Raji (cell line): ENCODE data around the gene DNAAF6.
A peak's percentile ranks its signal among the peaks of the same experiment; 100 is the strongest.

Source experiments
- POLR2A ChIP-seq: IDR thresholded peaks from 2 replicates; pipeline ENCODE4 v1.6.1; 2011; ENCODE audit warnings: low read depth, low read length, control low read depth; ENCODE audit not compliant: insufficient read depth

DNAAF6 gene

DNA sequence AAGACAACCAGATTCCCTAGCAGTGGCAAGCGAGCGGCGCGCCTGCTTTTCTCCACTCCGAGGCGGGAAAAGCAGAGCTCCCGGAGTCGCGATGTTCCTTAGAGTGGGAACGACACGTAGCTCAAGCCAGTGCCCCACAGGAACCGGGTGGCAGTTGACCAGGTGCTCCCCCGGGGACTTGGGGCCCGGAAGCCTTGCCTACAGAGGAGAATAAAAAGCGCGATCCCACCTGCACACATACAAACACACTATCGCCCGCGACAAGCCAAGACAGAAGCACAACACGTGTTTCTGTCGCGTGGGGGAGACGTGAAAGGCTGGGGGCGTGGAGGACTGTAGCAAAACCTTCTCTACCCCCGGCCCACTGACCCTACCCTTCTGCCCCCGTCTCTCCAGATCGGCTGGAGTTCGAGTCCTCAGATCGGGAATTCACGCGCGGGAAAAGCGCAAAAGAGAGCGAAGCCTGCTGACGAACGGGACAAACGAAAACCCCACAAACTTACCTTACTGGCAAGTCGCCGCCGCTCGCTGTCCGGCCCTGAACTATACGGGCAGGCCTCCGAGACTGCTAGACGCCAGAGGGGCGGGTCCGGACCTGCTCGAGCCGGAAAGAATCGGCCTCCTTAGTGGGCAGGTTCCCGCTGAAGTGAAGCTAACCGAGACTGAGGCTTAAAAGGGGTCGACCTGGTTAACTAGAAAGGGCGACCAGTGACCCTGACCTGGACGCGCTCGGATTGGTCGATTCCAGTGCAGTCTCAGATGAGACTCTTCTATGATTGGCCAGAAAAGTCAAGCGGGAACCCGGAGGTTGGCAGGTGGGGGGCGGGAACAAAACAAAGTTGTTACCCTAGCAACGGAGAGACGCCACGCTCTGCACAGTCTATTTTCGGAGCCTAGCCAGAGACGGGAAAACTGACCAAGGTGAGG, at the start of gene DNAAF6, which contains the start of gene NUP62CL:
Gene DNAAF6, plus strand, starts transcription at position 842 of the 927 bp plus-strand sequence. CDS start 6,265 bp downstream, outside the sequence.
Gene NUP62CL, minus strand, starts transcription at position 664 of the 927 bp plus-strand sequence. CDS start 31,287 bp downstream, outside the sequence.
- peak; percentile 66 for TF ChIP-seq POLR2A

DNA sequence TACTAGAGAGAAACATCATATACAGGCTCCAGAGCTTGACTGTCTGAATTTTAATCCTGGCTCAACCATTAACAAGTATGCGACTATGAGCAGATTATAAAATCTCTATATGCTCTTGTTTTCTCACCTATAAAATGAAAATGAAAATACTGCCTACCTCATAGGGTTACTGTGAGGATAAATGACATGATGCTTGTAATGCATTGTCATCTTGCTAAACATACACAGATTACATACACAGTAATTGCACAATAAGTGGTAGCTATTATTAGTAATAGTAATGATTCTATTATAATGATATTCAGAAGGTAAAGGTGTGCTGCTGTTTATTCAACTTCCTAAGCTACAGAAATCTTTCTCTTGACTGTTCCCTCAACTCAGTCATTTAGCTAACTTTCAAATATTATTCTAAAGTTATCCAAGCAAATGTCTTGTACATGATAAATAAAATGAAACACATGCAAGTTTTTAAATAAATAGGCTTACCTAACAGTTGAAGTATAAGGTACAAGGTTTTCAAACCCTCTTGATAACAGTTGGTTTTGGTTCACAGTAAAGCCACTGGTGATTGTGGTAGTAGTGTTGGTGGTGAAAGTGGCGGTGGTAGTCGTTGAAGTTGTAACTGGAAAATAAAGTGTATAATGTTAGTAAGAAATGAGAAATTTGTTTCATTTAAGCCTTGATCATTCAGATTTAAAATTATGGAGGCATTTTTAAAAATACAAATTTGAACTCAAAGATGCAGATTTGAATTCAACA, 39.1 kb upstream of the DNAAF6 start:
- no peak for TF ChIP-seq POLR2A

DNA sequence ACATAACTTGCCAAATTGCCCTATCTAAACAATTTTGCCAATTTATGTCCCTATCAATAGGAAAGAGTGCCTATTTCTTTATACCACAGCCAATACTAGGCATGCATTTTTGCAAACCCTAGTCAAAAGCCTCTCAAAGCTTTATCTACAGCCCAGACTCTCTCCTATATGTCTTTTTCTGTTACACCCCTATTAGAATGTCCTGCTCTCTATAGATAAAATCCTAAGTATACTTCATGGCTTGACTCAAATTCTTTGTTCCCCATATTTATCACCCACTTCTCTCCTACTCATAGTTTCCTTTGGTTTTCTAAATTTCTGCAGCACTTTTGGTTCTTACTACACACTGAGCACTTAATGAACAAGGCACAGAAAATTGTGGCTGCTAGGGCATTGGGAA, 38.2 kb upstream of the DNAAF6 start:
- no peak for TF ChIP-seq POLR2A

DNA sequence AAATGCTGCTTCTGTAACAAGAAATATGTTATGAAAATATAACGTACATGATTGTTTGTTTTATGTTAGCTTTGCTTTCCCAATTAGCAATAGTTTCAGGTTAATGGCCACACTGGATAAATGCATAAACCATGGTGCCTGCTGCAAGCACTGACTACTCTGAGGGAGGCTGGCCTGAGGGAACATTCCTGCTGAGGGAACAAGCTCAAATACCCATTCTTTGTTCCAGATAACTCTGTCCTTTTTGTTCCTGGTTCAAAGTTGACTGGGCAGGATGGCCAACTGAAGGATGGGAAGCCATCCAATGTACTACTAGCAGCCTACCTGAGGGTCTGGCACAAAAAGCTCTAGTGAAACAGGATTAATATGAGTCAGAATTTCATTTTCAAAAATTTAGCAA, 37.7 kb upstream of the DNAAF6 start:
- no peak for TF ChIP-seq POLR2A

DNA sequence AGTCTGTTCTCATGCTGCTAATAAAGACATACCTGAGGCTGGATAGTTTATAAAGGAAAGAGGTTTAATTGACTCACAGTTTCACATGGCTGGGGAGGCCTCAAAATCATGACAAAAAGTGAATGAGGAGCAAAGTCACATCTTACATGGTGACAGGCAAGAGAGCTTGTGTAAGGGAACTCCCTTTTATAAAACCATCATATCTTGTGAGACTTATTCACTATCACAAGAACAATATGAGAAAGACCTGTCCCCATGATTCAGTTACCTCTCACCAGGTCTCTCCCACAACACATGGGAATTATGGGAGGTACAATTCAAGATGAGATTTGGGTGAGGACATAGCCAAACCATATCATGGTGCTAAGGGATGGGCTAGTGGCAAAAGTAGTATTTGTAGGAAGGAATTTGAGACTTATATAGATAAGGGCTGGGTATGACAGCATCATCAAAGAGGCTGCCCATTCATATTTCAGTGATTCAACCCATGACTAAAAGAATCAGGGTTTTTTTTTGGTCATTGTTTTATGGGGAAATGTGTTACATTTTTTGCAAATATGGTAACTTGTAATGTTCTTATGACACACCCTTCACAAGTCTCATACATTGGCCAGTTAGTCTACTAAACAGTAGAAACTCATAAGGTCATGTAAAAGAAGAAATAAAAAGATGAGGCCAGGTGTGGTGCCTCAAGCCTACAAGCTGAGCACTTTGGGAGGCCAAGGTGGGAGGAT, 34.9 kb upstream of the DNAAF6 start:
- no peak for TF ChIP-seq POLR2A

DNA sequence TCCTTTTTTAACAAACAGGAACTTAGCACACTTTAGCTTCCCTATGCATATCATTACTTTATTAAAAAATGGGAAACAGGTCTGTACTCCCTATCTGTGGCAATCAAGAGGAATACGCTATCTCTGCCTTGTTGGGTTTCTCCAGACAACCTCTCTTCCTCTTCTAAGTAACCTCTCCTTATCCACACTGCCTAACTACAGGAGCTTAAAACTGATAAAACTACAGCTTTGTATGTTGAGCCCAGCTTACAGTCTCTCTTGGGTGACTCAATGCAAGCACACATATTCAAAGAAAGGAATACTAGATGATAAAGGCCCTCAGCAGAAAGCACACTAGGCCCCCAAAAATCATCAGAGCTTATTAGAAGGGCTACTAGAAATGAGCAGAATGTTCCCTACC, 9.1 kb upstream of the DNAAF6 start:
- TF ChIP-seq POLR2A = no peak

DNA sequence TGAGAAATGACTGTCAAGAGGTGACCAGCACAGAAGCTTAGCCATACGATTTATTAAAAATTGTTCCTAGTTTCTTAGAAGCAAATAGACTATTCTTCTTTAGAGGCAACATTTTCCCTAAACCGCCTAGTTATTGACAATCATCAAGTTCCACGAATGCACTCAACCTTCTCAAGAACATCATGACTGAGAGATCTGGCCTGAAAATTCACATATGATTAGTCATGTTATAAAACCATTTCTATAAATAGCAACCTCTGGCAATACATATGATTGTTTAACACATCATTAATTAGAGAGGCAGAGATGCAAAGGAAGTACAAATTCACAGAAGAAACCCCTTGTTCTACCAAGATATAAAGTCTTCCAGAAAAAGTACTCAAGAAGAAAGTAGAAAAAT, 6.9 kb upstream of the DNAAF6 start:
- no peak for TF ChIP-seq POLR2A

DNA sequence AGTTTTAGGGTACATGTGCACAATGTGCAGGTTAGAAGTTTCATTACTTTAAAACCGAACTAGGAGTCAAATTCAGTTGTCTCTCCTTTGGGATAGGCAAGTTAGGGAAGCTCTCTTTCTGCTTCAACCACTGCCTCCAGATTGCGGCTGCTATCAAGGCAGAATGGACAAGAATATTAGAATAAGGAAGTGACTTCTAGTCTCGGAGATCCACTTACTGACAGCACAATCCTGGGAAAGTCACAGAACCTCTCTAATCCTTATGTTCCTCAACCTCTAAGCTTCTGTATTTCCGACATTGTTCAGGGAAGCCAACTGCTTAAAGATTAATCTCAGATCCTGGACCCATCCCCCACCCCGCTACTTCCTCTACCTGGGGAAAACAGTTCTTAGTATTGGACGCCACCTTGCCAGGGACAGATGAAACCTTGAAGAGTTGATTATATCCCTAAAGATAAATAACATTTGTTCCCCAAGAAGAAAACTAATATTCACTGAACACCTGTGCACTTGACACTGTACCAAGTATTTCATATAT, 2.3 kb upstream of the DNAAF6 start:
- no peak for TF ChIP-seq POLR2A

DNA sequence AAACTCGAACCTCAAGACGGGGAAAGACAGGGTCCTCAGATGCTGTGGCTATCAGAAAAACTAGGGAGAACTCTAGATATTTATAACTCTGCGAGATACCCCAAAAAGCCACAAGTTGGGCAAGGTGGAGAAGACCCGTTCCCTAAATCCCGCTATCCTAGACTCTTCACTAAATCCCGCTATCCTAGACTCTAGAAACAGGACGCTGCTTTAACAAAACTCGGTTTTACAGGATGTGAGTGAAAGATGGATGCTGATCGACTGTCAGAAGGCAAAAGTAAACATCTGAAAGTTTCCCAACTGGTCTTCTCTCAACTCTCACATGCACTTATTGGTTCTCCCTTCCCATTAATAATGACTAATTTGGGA, 270 bp downstream of the DNAAF6 start:
- TF ChIP-seq POLR2A = no peak

DNA sequence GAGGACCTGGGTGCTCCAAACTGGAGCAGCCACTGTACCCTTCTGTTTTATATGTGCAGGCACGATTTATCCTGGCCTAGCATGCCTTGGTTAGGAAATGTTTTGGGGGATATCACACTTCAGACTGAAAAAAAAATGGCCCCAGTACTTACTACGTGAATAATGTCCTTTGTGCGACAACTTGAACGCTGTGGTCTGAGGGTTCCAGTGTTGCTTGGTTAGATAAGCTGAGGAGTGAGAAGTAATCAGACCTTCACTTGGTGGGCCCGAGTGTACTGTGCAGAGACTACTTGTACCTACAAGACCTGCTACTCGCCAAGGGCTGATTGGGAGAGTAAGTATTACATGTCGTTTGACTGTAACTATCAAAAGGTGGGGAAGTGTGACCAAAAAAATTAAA, 678 bp downstream of the DNAAF6 start:
- no peak for TF ChIP-seq POLR2A

DNA sequence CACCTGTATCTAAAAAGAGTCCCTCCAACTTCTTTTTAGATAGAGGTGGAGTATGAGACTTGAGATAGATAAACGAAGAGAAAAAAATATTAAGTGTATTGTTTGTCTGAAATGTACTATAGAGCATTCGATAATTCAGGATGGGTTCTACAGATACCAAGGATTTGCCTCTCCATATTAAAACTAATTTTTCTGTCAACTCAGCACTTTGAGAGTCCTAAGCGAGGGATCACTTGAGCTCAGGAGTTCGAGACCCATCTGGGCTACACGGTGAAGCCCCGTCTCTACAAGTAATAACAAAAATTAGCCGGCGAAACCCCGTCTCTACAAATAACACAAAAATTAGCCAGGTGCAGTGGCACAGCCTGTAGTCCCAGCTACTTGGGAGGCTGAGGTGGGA, 1.5 kb downstream of the DNAAF6 start:
- TF ChIP-seq POLR2A = no peak

DNA sequence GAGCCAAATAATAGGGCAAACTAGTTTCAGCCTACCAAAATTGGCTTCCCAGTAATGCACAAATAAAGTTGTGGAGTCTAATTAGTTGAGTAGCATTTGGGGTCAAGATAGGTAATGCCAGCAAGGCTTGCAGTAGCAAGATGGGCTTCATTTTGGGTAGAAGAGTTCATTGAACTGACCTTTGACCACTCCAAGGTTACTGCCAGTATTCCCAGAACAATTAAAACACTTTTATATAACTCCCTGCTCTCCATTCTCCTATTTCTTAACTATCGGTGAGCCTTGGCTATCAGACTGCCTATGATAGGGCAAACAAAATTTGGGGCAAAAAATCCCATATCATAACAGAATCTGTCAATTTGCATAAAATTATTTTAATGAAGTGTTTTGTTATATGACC, 7.1 kb downstream of the DNAAF6 start:
- no peak for TF ChIP-seq POLR2A

DNA sequence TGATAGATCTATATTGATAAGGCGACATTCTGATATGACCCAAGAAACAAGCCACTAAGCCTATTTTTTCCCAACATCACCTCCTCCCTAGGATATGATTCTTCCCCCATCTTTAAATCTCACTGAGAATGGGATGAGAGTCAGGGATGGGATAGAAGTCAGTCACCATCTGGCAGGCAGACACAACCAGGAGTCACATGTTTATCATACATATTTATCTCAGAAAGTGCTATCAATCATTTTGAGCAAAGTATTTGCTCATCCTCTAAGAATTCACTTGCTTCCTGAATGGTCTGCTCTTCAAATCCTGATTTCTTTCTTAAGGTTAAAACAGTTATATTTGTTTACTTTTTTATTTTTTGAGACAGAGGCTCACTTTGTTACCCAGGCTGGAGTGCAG, 20.3 kb downstream of the DNAAF6 start:
- TF ChIP-seq POLR2A = no peak

DNA sequence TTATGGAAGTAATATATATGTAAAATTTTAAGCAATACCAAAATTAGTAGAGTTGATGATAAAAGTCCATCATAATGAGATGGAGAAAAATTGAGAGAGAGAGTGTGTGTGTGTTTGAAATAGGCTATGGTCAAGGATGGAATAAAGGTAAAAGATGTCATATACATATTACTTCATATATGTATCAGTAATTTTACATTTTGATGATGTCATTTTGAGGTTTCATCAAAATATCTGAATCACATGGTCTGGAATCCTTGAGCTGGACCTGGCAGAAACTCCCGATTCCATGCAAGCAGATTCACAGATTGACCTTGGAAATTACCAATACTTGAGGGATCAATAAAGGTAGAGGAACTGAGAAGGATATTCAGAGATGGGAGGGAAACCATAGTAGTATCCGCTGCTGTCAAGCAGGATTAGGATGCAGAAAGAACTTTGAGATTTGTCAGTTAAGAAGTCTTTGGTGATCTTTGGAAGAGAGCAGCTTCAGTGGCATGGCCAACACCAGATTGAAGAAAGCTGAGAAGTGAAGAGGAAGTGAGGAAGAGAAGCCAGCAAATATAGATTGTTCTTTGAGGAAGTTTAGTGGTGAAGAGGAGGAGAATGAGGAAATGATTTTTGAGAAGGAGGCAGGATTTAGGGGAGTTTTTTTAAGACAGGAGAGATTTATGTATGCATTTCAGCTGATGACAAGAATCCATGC, 21.5 kb downstream of the DNAAF6 start:
- no peak for TF ChIP-seq POLR2A

DNA sequence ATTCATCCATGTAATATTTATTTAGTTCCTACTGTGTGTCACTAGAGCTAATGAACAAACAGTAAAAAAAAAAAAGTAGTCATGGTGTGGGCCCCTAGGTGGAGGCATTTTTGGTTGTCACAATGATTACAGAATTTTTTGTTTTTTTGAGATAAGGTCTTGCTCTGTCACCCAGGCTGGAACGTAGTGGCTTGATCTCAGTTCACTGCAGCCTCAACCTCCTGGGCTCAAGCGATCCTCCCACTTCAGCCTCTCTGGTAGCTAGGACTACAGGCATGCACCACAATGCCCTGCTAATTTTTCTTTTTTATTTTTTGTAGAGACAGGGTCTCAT, 22.0 kb downstream of the DNAAF6 start:
- TF ChIP-seq POLR2A = no peak
